Astrocyte (in vitro differentiated cells and primary cell): Measurements from ENCODE around the gene GFER.

ENCODE experiments used
- CTCF ChIP-seq: IDR thresholded peaks from 2 replicates; pipeline ENCODE4 v1.5.1; 2011; ENCODE audit warnings: low read depth, mild to moderate bottlenecking, inconsistent platforms, low read length, moderate library complexity; ENCODE audit not compliant: insufficient read depth
- EZH2 ChIP-seq: IDR thresholded peaks from 2 replicates; pipeline ENCODE4 v1.6.1; 2012; ENCODE audit warnings: mild to moderate bottlenecking, low read length, inconsistent platforms; ENCODE audit not compliant: insufficient read depth

GRCh38 chr16:2028620-2029220, 44.7 kb downstream of the GFER start:
- no peak for TF ChIP-seq CTCF
- no peak for TF ChIP-seq EZH2
